WERI-Rb-1 (cell line): Measurements from ENCODE around the gene DCC.
A peak's percentile ranks its signal among the peaks of the same experiment; 100 is the strongest.

Experiments used
- DNase-seq: peaks from one replicate; pipeline ENCODE4 v3.0.0-alpha.2; 2020
- H3K27ac ChIP-seq: fragments of 250-450 bp; sonication (Bioruptor Pico); 2 replicates; pipeline ENCODE4 v1.5.1; 2020; ENCODE audit warnings: mild to moderate bottlenecking, moderate library complexity
- H3K27me3 ChIP-seq: fragments of 250-450 bp; sonication (Bioruptor Pico); 2 replicates; pipeline ENCODE4 v1.5.1; 2021; ENCODE audit warnings: mild to moderate bottlenecking, low read depth, moderate library complexity; ENCODE audit not compliant: insufficient read depth, severe bottlenecking
- H3K36me3 ChIP-seq: fragments of 250-450 bp; sonication (Bioruptor Pico); 2 replicates; pipeline ENCODE4 v1.5.1; 2020; ENCODE audit warnings: mild to moderate bottlenecking, moderate library complexity
- H3K4me3 ChIP-seq: 2 replicates; pipeline ENCODE4 v1.5.1; 2011; ENCODE audit warnings: low read depth, mild to moderate bottlenecking, control low read depth, low read length
- H3K9me3 ChIP-seq: fragments of 250-450 bp; sonication (Bioruptor Pico); 2 replicates; pipeline ENCODE4 v1.5.1; 2021; ENCODE audit warnings: mild to moderate bottlenecking, moderate library complexity; ENCODE audit not compliant: severe bottlenecking
- TF ChIP-seq, protein P1 (sequence below): IDR thresholded peaks from 2 replicates; pipeline ENCODE4 v1.5.1; 2011; ENCODE audit warnings: low read depth, mild to moderate bottlenecking, control low read depth, inconsistent platforms, low read length

DCC gene

DNA sequence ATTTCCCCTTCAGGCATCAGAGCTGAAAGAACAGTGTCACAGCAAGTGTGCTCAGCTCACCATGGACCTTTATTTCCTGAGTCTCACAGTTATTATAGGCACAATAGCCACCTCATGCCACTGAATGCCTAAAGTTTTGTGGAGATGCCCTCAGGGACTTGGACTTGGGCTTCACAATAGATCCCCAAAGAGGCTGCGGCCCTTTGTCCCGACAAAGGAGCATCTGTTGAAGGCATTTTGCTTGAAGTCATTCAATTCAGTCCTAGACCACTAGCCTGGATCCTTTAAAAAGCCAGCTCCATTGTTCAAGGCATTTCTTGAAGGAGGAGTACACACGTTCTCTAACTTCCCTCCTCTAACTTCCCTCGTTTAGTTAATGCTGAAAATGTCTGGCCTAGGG is 125.4 kb downstream of the DCC start:
- no peaks in the 10 kb centered on the region for H3K27me3 ChIP-seq
- H3K9me3 ChIP-seq = no peaks in the 10 kb centered on the region
- TF ChIP-seq, protein P1, sequence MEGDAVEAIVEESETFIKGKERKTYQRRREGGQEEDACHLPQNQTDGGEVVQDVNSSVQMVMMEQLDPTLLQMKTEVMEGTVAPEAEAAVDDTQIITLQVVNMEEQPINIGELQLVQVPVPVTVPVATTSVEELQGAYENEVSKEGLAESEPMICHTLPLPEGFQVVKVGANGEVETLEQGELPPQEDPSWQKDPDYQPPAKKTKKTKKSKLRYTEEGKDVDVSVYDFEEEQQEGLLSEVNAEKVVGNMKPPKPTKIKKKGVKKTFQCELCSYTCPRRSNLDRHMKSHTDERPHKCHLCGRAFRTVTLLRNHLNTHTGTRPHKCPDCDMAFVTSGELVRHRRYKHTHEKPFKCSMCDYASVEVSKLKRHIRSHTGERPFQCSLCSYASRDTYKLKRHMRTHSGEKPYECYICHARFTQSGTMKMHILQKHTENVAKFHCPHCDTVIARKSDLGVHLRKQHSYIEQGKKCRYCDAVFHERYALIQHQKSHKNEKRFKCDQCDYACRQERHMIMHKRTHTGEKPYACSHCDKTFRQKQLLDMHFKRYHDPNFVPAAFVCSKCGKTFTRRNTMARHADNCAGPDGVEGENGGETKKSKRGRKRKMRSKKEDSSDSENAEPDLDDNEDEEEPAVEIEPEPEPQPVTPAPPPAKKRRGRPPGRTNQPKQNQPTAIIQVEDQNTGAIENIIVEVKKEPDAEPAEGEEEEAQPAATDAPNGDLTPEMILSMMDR = no peak
- DNase-seq = no peak
- H3K27ac ChIP-seq = no peak overlapping the region
- no peak overlapping the region for H3K4me3 ChIP-seq
- H3K36me3 ChIP-seq = no peaks in the 10 kb centered on the region

DNA sequence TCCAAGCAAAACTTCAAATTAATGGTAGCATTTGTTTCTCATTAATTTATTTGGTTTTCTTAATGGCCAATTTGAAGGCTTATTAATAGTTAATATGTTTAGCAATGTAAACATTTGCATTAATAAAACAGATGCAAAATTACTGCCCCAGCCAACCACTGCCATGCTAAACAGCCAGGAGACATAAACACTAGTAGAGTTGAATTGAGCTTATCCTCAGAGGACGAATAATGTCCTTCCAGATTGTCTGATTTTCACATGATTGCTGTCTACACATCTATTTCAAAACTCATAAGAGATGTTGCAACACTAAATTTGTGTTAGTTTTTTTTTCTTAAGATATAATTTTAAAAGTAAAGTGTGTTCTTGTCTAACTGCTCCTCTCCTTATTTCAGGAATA is 128.5 kb downstream of the DCC start:
- TF ChIP-seq, protein P1 = no peak
- Histone ChIP-seq H3K4me3 (no peak overlapping the region), H3K36me3 (no peaks in the 10 kb centered on the region), H3K27ac (no peak overlapping the region), H3K27me3 (no peaks in the 10 kb centered on the region), H3K9me3 (no peaks in the 10 kb centered on the region)
- no peak for DNase-seq

DNA sequence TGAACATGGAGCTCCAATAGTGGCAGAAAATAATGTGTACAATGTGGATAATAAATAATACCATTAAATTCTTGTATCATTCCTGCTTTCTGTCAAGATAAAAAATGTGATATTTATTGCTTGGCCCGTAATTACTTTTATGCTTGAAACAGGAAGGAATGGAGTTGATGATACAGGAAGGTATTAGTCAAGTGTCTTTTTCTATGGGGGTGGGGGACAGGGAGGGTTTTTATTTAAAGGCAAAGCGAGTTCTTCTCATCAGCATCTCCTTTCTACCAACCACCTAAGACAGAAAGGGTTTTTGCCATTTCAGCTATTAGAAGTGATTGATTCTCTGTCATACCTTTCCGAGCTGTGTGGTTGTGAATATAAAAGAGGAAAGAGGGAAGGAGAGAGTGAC is 135.3 kb downstream of the DCC start:
- H3K36me3 ChIP-seq = no peaks in the 10 kb centered on the region
- no peak overlapping the region for H3K27ac ChIP-seq
- no peaks in the 10 kb centered on the region for H3K27me3 ChIP-seq
- no peaks in the 10 kb centered on the region for H3K9me3 ChIP-seq
- TF ChIP-seq, protein P1 = no peak
- no peak overlapping the region for H3K4me3 ChIP-seq
- DNase-seq = no peak

DNA sequence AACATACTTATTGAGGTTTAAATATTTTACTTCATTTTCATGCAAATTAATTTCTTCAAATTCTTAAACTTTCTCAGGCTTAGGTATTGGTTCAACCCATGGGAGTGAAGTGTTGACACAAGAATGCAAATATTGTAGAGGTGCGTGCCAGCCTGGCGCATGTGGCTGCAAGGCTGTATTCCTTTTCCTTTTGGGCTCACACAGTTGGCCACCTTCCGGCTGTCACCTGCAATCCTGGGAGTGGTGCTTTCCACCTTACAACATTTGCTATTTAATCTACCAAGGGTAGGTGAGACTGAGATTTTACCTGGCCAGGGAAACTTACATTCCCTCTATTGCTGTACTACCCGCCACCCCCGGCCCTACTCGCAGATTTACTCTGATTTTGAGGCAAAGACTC is 141.1 kb downstream of the DCC start:
- no peaks in the 10 kb centered on the region for H3K36me3 ChIP-seq
- no peaks in the 10 kb centered on the region for H3K27me3 ChIP-seq
- DNase-seq = no peak
- TF ChIP-seq, protein P1 = no peak
- no peaks in the 10 kb centered on the region for H3K9me3 ChIP-seq
- no peak overlapping the region for H3K4me3 ChIP-seq
- H3K27ac ChIP-seq = no peak overlapping the region

GRCh38 chr18:52484977-52485376 is 145.0 kb downstream of the DCC start:
- TF ChIP-seq, protein P1 = peak; percentile 32
- Histone ChIP-seq H3K9me3 (no peaks in the 10 kb centered on the region), H3K4me3 (no peak overlapping the region), H3K36me3 (no peaks in the 10 kb centered on the region), H3K27me3 (no peaks in the 10 kb centered on the region), H3K27ac (no peak overlapping the region)
- DNase-seq = no peak

DNA sequence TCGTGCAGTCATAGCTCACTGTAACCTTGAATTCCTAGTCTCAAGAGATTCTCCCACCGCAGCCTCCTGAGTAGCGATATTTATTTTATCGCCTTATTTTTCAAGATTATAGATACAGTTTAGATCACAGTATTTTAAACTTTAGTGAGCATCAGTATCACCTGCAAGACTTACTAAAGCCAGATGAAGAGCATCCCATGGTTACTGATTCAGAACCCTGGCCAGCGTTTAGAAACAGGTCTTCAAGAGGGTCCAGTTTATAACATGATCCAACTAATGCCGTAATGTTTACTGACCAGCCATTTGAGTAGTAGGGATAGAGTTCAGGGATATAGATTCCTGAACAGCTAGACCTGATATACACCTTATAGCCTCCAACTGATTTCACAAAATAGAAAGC is 146.1 kb downstream of the DCC start:
- Histone ChIP-seq H3K27ac (no peak overlapping the region), H3K4me3 (no peak overlapping the region), H3K36me3 (no peaks in the 10 kb centered on the region), H3K9me3 (no peaks in the 10 kb centered on the region), H3K27me3 (no peaks in the 10 kb centered on the region)
- DNase-seq = no peak
- TF ChIP-seq, protein P1 = no peak
